K562 (cell line): ENCODE data around the gene PMM1. TPM values are rescaled to one million over a fixed set of nuclear protein-coding genes. Genes with fewer than 3 reads are reported as not detected.

ENCODE experiments used
- ARID3A ChIP-seq: IDR thresholded peaks from 2 replicates; pipeline ENCODE4 v1.6.1; 2012; ENCODE audit warnings: low read depth, low read length, improper control_type of control experiment, borderline replicate concordance
- BACH1 ChIP-seq: fragments of 200-800 bp; sonication (Bioruptor generic); IDR thresholded peaks from 2 replicates; pipeline ENCODE4 v1.6.1; 2016; ENCODE audit warnings: missing genetic modification characterization, missing compliant biosample characterization
- HDAC6 ChIP-seq: IDR thresholded peaks from 2 replicates; pipeline ENCODE4 v1.6.1; 2012; ENCODE audit warnings: low read depth, mild to moderate bottlenecking, control low read depth, inconsistent platforms, low read length, moderate library complexity
- HOXB6 ChIP-seq: fragments of 250-450 bp; sonication (Bioruptor Pico); IDR thresholded peaks from 2 replicates; pipeline ENCODE4 v1.5.1; 2022; ENCODE audit warnings: mild to moderate bottlenecking, borderline replicate concordance
- KDM5B ChIP-seq: fragments of 200-600 bp; sonication (generic); IDR thresholded peaks from 2 replicates; pipeline ENCODE4 v1.6.1; 2012; ENCODE audit warnings: low read depth, mild to moderate bottlenecking, moderate library complexity, low read length, control low read depth, inconsistent platforms; ENCODE audit not compliant: insufficient replicate concordance
- MTA1 ChIP-seq: fragments of 450-650 bp; IDR thresholded peaks from 2 replicates; pipeline ENCODE4 v1.6.1; 2017; ENCODE audit warnings: borderline replicate concordance
- NELFE ChIP-seq: IDR thresholded peaks from 2 replicates; pipeline ENCODE4 v1.6.1; 2011; ENCODE audit warnings: mild to moderate bottlenecking; ENCODE audit not compliant: insufficient read depth, insufficient read length
- NR2C1 ChIP-seq, 2 experiments: fragments of 450-650 bp; IDR thresholded peaks; 2 replicates each; pipeline ENCODE4 v1.6.1; 2017; ENCODE audit warnings: mild to moderate bottlenecking in 2 of 2, antibody characterized with exemption in 1 of 2, inconsistent platforms in 1 of 2, missing compliant biosample characterization in 1 of 2, missing genetic modification characterization in 1 of 2
- PHTF2 ChIP-seq: fragments of 250-450 bp; sonication (Bioruptor Pico); IDR thresholded peaks from 2 replicates; pipeline ENCODE4 v1.5.0; 2021; ENCODE audit warnings: mild to moderate bottlenecking
- POLR2G ChIP-seq: fragments of 200-400 bp; formaldehyde crosslinking; IDR thresholded peaks from 2 replicates; pipeline ENCODE4 v1.6.1; 2017; ENCODE audit warnings: low read depth, mild to moderate bottlenecking, antibody characterized with exemption, low read length, moderate library complexity
- PYGO2 ChIP-seq: fragments of 450-650 bp; IDR thresholded peaks from 2 replicates; pipeline ENCODE4 v1.6.1; 2016; ENCODE audit warnings: mild to moderate bottlenecking, missing genetic modification characterization, moderate library complexity, missing compliant biosample characterization
- RNF2 ChIP-seq: sonication (generic); IDR thresholded peaks from 2 replicates; pipeline ENCODE4 v1.6.1; 2016
- SAFB2 ChIP-seq: fragments of 200-400 bp; formaldehyde crosslinking; IDR thresholded peaks from 2 replicates; pipeline ENCODE4 v1.6.1; 2018; ENCODE audit warnings: borderline replicate concordance, low read length, low read depth, moderate library complexity; ENCODE audit not compliant: severe bottlenecking
- SIRT6 ChIP-seq: IDR thresholded peaks from one replicate; pipeline ENCODE4 v1.6.1; 2012; ENCODE audit warnings: low read depth, mild to moderate bottlenecking, control low read depth, inconsistent platforms, low read length, moderate library complexity
- SRF ChIP-seq, 2 experiments: fragments of 250-450, 450-650 bp in 1 of 2; sonication (Bioruptor Pico) in 1 of 2; sonication (generic) in 1 of 2; formaldehyde crosslinking; IDR thresholded peaks; 2 replicates each; pipeline versions ENCODE4 v1.5.0 to v1.5.1; 2020 to 2022; ENCODE audit warnings: mild to moderate bottlenecking in 1 of 2, missing genetic modification reagents in 1 of 2
- STAG1 ChIP-seq: sonication (generic); formaldehyde crosslinking; IDR thresholded peaks from 2 replicates; pipeline ENCODE4 v1.5.0; 2020; ENCODE audit warnings: missing genetic modification reagents, borderline replicate concordance
- TAL1 ChIP-seq: fragments of 450-650 bp; IDR thresholded peaks from 2 replicates; pipeline ENCODE4 v1.6.1; 2016; ENCODE audit warnings: mild to moderate bottlenecking
- TBL1XR1 ChIP-seq, 2 experiments: IDR thresholded peaks; 2 replicates each; pipeline ENCODE4 v1.6.1; 2012; ENCODE audit warnings: improper control_type of control experiment in 2 of 2, low read length in 2 of 2, mild to moderate bottlenecking in 1 of 2
- TBP ChIP-seq: optimal IDR thresholded peaks from 2 replicates; pipeline ENCODE3; 2011; ENCODE audit warnings: low read depth, low read length, improper control_type of control experiment
- TEAD2 ChIP-seq: fragments of 450-650 bp; IDR thresholded peaks from 2 replicates; pipeline ENCODE4 v1.6.1; 2016; ENCODE audit warnings: missing genetic modification characterization, control low read depth, missing compliant biosample characterization
- TOE1 ChIP-seq, 2 experiments: fragments of 450-650 bp in 1 of 2; sonication (generic) in 1 of 2; formaldehyde crosslinking in 1 of 2; IDR thresholded peaks; 2 replicates each; pipeline versions ENCODE4 v1.7.1 to v1.8.0; 2016 to 2022; ENCODE audit warnings: borderline replicate concordance in 2 of 2, mild to moderate bottlenecking in 2 of 2, antibody characterized with exemption in 1 of 2, inconsistent platforms in 1 of 2, low read depth in 1 of 2, missing genetic modification reagents in 1 of 2, moderate library complexity in 1 of 2
- TRIM24 ChIP-seq, 2 experiments: fragments of 450-650 bp; IDR thresholded peaks; 2 replicates each; pipeline ENCODE4 v1.6.1; 2016
- ZNF184 ChIP-seq: sonication (generic); formaldehyde crosslinking; IDR thresholded peaks from 2 replicates; pipeline ENCODE4 v1.5.0; 2020; ENCODE audit warnings: missing genetic modification reagents
- ZNF384 ChIP-seq: IDR thresholded peaks from 2 replicates; pipeline ENCODE4 v1.6.1; 2012; ENCODE audit warnings: low read depth, low read length, improper control_type of control experiment
- ZNF75A ChIP-seq: fragments of 450-650 bp; formaldehyde crosslinking; IDR thresholded peaks from 2 replicates; pipeline ENCODE4 v1.4.0; 2020; ENCODE audit warnings: mild to moderate bottlenecking
- polyA plus RNA-seq, 8 experiments: library from polyadenylated mRNA; depleted of rRNA in 4 of 8; stranded (reverse) in 5 of 8; unstranded in 3 of 8; fragments of >200 nt; fragmentation: Nextera tagmentation in 2 of 8; fragmentation: Illumina TruSeq in 1 of 8; extraction: Ambion mirVana in 2 of 8; extraction: Trizol in 1 of 8; gene quantifications; 2 replicates each; pipeline versions ENCODE4 v1.2.1 to v1.2.3, GENCODE V29; 2011 to 2014; ENCODE audit warnings: inconsistent platforms in 1 of 8, missing spikeins in 1 of 8
- total RNA-seq, 7 experiments: library from RNA; depleted of rRNA in 6 of 7; stranded (reverse); fragments of >200 nt in 6 of 7; fragmentation: Illumina TruSeq in 2 of 7; extraction: Trizol in 2 of 7; gene quantifications; 2 replicates each; pipeline versions ENCODE4 v1.2.1 to v1.2.3, GENCODE V29; 2011 to 2021; ENCODE audit warnings: low replicate concordance in 1 of 7
- TF ChIP-seq, protein P1 (sequence below): fragments of 250-450 bp; sonication (Bioruptor Pico); IDR thresholded peaks from 2 replicates; pipeline ENCODE4 v1.9.0; 2021; ENCODE audit warnings: mild to moderate bottlenecking
- TF ChIP-seq, protein P2 (sequence below): fragments of 250-450 bp; sonication (Bioruptor Pico); IDR thresholded peaks from 2 replicates; pipeline ENCODE4 v1.8.0; 2021; ENCODE audit warnings: moderate library complexity, mild to moderate bottlenecking, inconsistent platforms

Gene PMM1
- total and polyA plus RNA-seq, 9 of the 15 experiments (the other 6 are each of a cell fraction or from before 2014, with no cell fraction given): 10.2 to 31.7 (median 20.3) TPM

DNA sequence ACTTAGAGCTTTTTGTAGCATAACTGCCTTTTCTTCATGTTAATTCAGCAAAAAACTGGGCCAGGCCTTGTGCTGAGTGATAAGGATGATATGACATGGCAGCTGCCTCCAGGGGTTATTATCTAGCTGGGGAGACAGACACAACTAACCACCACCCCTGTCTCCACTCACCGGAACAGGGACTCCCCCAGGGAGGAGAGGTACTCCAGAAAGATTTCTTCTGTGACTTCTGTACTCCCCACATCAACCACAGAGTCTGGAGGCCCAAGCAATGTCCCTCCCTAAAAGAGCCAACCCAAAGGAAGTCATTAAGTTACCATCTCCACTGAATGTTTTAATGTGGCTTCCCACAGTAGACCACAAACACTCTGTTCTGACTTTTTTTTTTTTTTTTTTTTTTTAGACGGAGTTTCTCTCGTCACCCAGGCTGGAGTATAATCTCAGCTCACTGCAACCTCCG lies 14.3 kb upstream of the PMM1 start (continued):
- TF ChIP-seq SIRT6 (no peak), NR2C1 (IDR thresholded peaks at IDR 0.05) (no peak), NR2C1 (tag; IDR thresholded peaks at IDR 0.05) (0 out of 2 replicates have a peak, but pooled peaks have one; percentile 12), ZNF184 (CRISPR knock-in tag) (no peak), SAFB2 (no peak), TBP (no peak), ARID3A (peak; percentile 67; the same call in 1 of the 2 replicates), MTA1 (no peak), TEAD2 (tag) (no peak), TBL1XR1 (IDR thresholded peaks at IDR 0.05; ENCODE audit: low read length in 2 of 2) (peak in 1 of 2 experiments; percentile 93; a peak in 3 of 4 replicates), TAL1 (peak; percentile 82), RNF2 (peak; percentile 47; the same call in 1 of the 2 replicates), NELFE (no peak), HOXB6 (CRISPR knock-in tag) (no peak), STAG1 (CRISPR knock-in tag) (no peak), KDM5B (no peak), POLR2G (no peak), TOE1 (IDR thresholded peaks at IDR 0.05; ENCODE audit: borderline replicate concordance) (no peak), TOE1 (CRISPR knock-in tag; IDR thresholded peaks at IDR 0.05; ENCODE audit: borderline replicate concordance, low read depth) (no peak), ZNF384 (peak; percentile 60; the same call in 1 of the 2 replicates), PYGO2 (tag) (no peak), ZNF75A (CRISPR knock-in tag) (no peak), SRF (CRISPR knock-in tag; IDR thresholded peaks at IDR 0.05) (peak in 1 of 2 experiments; percentile 88; a peak in 1 of 4 replicates), TRIM24 (IDR thresholded peaks at IDR 0.05) (no peak; a peak in 1 of 4 replicates), PHTF2 (CRISPR knock-in tag) (no peak), HDAC6 (no peak), BACH1 (no peak)
- TF ChIP-seq, protein P1, sequence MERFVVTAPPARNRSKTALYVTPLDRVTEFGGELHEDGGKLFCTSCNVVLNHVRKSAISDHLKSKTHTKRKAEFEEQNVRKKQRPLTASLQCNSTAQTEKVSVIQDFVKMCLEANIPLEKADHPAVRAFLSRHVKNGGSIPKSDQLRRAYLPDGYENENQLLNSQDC (CRISPR knock-in tag): no peak
- TF ChIP-seq, protein P2, sequence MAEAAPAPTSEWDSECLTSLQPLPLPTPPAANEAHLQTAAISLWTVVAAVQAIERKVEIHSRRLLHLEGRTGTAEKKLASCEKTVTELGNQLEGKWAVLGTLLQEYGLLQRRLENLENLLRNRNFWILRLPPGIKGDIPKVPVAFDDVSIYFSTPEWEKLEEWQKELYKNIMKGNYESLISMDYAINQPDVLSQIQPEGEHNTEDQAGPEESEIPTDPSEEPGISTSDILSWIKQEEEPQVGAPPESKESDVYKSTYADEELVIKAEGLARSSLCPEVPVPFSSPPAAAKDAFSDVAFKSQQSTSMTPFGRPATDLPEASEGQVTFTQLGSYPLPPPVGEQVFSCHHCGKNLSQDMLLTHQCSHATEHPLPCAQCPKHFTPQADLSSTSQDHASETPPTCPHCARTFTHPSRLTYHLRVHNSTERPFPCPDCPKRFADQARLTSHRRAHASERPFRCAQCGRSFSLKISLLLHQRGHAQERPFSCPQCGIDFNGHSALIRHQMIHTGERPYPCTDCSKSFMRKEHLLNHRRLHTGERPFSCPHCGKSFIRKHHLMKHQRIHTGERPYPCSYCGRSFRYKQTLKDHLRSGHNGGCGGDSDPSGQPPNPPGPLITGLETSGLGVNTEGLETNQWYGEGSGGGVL (CRISPR knock-in tag): no peak
